Measurements from ENCODE around the gene LRRC59. TPM values are rescaled to one million over a fixed set of nuclear protein-coding genes. Genes with fewer than 3 reads are reported as not detected.

LRRC59 gene
- total RNA-seq: 42.3 TPM

GRCh38 chr17:50397111-50397918, at the start of gene LRRC59:
TSS of gene LRRC59 (minus strand) at chr17:50397523. CDS start at chr17:50397317, 206 bp downstream.

GRCh38 chr17:50425682-50426471, 28.6 kb upstream of the LRRC59 start, which contains the start of gene ACSF2:
TSS of gene ACSF2 (plus strand) at chr17:50426218. CDS start at chr17:50426262, 44 bp downstream.

GRCh38 chr17:50372758-50373556, 24.4 kb downstream of the LRRC59 start, which contains the start of the genes EME1 and MRPL27:
TSS of gene EME1 (plus strand) at chr17:50373229. CDS start at chr17:50375209, 1,980 bp downstream.
TSS of gene MRPL27 (minus strand) at chr17:50373184. CDS start at chr17:50373170, 14 bp downstream.

GRCh38 chr17:50345432-50346312, 51.7 kb downstream of the LRRC59 start, which contains the start of gene XYLT2:
TSS of gene XYLT2 (plus strand) at chr17:50346126. CDS start at chr17:50346141, 15 bp downstream.

Small RNA genes lying within 50 kb of the gene (small RNA-seq; reads per million reads assigned to genes)
- gene RF00019 (ENCODE audit: low replicate concordance): not detected

Other genes starting within 250 kb of the LRRC59 start
- gene PPP1R9B, start 246.8 kb downstream of the LRRC59 start, total RNA-seq: 58.8 TPM
- not detected for gene SGCA, start 231.5 kb downstream of the LRRC59 start, total RNA-seq
- 5.0 TPM for gene COL1A1, start 195.9 kb downstream of the LRRC59 start, total RNA-seq
- not detected for gene TMEM92, start 123.1 kb downstream of the LRRC59 start, total RNA-seq
- 8.8 TPM for gene XYLT2, start 51.4 kb downstream of the LRRC59 start, total RNA-seq
- gene MRPL27, start 24.3 kb downstream of the LRRC59 start, total RNA-seq: 41.6 TPM
- 3.4 TPM for gene EME1, start 24.3 kb downstream of the LRRC59 start, total RNA-seq
- 5.6 TPM for gene ACSF2, start 28.7 kb upstream of the LRRC59 start, total RNA-seq
- gene CHAD, start 71.4 kb upstream of the LRRC59 start, total RNA-seq: not detected
- gene RSAD1, start 81.3 kb upstream of the LRRC59 start, total RNA-seq: 34.7 TPM
- 2.2 TPM for gene MYCBPAP, start 110.9 kb upstream of the LRRC59 start, total RNA-seq
- 0.63 TPM for gene EPN3, start 135.2 kb upstream of the LRRC59 start, total RNA-seq
- 22.8 TPM for gene SPATA20, start 149.7 kb upstream of the LRRC59 start, total RNA-seq
- 35.7 TPM for gene CACNA1G, start 163.2 kb upstream of the LRRC59 start, total RNA-seq
- gene ABCC3, start 237.4 kb upstream of the LRRC59 start, total RNA-seq: 1.3 TPM

Data from parietal lobe (tissue), 2 donors.